ENCODE results near the gene VPS37D. TPM values are rescaled to one million over a fixed set of nuclear protein-coding genes. Genes with fewer than 3 reads are reported as not detected.

The VPS37D gene
- total and polyA plus RNA-seq, 2 of the 4 experiments (the other 2 are of a cell fraction): 2.3 to 3.1 TPM

DNA sequence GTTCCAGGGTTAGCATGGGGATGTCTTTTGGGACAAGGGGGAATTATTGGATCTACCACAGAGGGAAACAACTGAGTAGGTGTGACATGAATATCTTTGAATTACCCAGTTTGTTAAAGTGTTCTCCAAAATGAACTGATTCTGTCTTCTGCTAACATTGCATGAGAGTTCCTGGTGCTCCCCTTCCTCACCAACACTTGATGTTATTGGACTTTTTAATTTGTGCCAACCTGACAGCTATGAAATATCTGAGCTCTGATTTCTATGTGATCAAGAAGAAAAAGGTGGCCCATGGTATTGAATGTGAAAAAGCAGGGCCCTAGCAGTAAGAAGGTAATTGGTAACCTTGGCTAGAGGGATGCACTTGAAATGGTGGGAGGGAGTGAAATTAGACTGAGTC is 4.6 kb upstream of the VPS37D start:
- Histone ChIP-seq H2AFZ (replicated peaks; ENCODE audit: low read length, poor library complexity) (no peak overlapping the region), H3K27ac (ENCODE audit: insufficient read depth, low read length) (no peak overlapping the region), H2BK120ac (ENCODE audit: low read depth, low read length) (no peak overlapping the region), H3K9me3 (ENCODE audit: control insufficient read depth, insufficient read depth, low read length) (peaks cover 5% of the 10 kb centered on the region), H3K27me3 (ENCODE audit: control insufficient read depth, insufficient read depth, low read length) (peaks cover 3% of the 10 kb centered on the region), H3K4me2 (ENCODE audit: low read depth, low read length) (no peak overlapping the region), H3K9ac (ENCODE audit: low read depth, low read length) (no peak overlapping the region), H2BK5ac (ENCODE audit: low read depth, low read length, poor library complexity, severe bottlenecking) (no peak overlapping the region), H3K4me3 (ENCODE audit: insufficient read depth, low read depth, low read length) (no peak overlapping the region), H3K79me1 (ENCODE audit: low read depth in 1 of 2, low read length in 2 of 2) (no peaks in the 10 kb centered on the region), H3K4ac (ENCODE audit: low read depth, low read length) (no peak overlapping the region), H4K8ac (ENCODE audit: low read depth in 2 of 2, low read length in 2 of 2) (no peak overlapping the region), H4K20me1 (ENCODE audit: insufficient read depth, low read length) (no peaks in the 10 kb centered on the region), H2AK5ac (ENCODE audit: low read depth, low read length) (no peak overlapping the region), H3K56ac (ENCODE audit: extremely low read depth, insufficient read depth, low read length) (no peak overlapping the region), H4K5ac (ENCODE audit: low read depth, low read length) (no peak overlapping the region), H3K23ac (ENCODE audit: low read depth, low read length) (no peak overlapping the region), H2AK9ac (replicated peaks; ENCODE audit: low read depth, low read length, poor library complexity) (no peak overlapping the region), H3K36me3 (ENCODE audit: control insufficient read depth, insufficient read depth, low read length) (no peaks in the 10 kb centered on the region), H3K18ac (ENCODE audit: low read depth, low read length) (no peak overlapping the region), H2BK15ac (ENCODE audit: low read depth, low read length) (no peak overlapping the region), H3K9me1 (ENCODE audit: insufficient read depth, low read length) (no peaks in the 10 kb centered on the region), H3K14ac (replicated peaks; ENCODE audit: low read depth, low read length) (no peak overlapping the region), H3K4me1 (ENCODE audit: control insufficient read depth, insufficient read depth, low read length) (no peaks in the 10 kb centered on the region), H2BK20ac (ENCODE audit: low read depth, low read length) (no peak overlapping the region), H4K91ac (ENCODE audit: insufficient read depth, low read depth, low read length) (no peak overlapping the region)
- in situ Hi-C loops (cut with MboI; ENCODE audit: low sequenced_read_pairs): no loop called here
- CTCF ChIA-PET: no interaction called here
- BruUV-seq (replicated peaks): no TSS peak
- intact Hi-C loops (cut with micrococcal nuclease): no loop called here
- POLR2A ChIA-PET (ENCODE audit: unreplicated experiment): no interaction called here
- TF ChIP-seq MAZ (IDR thresholded peaks at IDR 0.05; ENCODE audit: borderline replicate concordance, low read depth, low read length): no peak
- TF ChIP-seq USF2 (IDR thresholded peaks at IDR 0.05; ENCODE audit: low read depth, low read length): no peak
- TF ChIP-seq RCOR1 (IDR thresholded peaks at IDR 0.05; ENCODE audit: insufficient replicate concordance, low read length): no peak
- TF ChIP-seq SMC3 (IDR thresholded peaks at IDR 0.05; ENCODE audit: low read depth, low read length): no peak
- TF ChIP-seq CTCF (conservative IDR thresholded peaks at IDR 0.05; ENCODE audit: low read depth, low read length): no peak
- no peak for TF ChIP-seq BHLHE40 (IDR thresholded peaks at IDR 0.05; ENCODE audit: low read depth, low read length)
- DNase-seq (no peak), ATAC-seq (ENCODE audit: low read depth) (no peak)
- dilution Hi-C loops (cut with HindIII; ENCODE audit: low sequenced_read_pairs, unreplicated experiment): no loop called here

Data from IMR-90 (cell line).